ENCODE measurements around the gene HMCN1.
"Not testable (repeated sequence)": the region's sequence is repeated elsewhere in the genome, so short reads cannot be mapped to it uniquely, and the experiment has no call there.

DNA sequence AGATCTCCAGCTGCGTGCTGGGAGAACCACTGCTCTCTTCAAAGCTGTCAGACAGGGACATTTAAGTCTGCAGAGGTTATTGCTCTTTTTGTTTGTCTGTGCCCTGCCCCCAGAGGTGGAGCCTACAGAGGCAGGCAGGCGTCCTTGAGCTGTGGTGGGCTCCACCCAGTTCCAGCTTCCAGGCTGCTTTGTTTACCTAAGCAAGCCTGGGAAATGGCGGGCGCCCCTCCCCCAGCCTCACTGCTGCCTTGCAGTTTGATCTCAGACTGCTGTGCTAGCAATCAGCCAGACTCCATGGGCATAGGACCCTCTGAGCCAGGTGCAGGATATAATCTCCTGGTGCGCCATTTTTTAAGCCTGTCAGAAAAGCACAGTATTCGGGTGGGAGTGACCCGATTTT, 428.7 kb downstream of the HMCN1 start:
- TF ChIP-seq CTCF, POLR2A (IDR thresholded peaks at IDR 0.05): not testable (repeated sequence)

All from adrenal gland (tissue), 5 donors.